Measurements from ENCODE around the gene BMP8B.

DNA sequence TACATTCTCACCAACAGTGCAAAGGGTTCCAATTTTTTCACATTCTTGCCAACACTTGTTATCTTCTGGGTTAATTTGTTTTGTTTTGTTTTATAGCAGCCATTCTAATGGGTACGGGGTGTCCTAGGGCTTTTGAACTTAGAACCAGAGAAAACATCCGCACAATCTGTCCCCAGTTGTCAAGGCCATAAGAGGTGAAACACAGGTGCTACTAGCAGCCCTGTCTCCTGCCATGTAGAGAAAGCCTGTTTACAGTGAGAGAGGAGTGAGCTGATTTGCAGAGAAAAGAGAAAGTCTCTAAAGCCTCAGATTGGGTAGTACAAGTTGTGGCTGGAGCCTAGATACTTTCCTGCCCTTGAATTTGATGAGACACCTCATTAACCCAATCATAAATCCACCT, 46.4 kb upstream of the BMP8B start:
- TF ChIP-seq POLR2A (IDR thresholded peaks at IDR 0.05): no peak
- TF ChIP-seq CTCF (IDR thresholded peaks at IDR 0.05): no peak
